ENCODE measurements around the gene IRAK3.
"Not testable (repeated sequence)": the region's sequence is repeated elsewhere in the genome, so short reads cannot be mapped to it uniquely, and the experiment has no call there.

Gene IRAK3

DNA sequence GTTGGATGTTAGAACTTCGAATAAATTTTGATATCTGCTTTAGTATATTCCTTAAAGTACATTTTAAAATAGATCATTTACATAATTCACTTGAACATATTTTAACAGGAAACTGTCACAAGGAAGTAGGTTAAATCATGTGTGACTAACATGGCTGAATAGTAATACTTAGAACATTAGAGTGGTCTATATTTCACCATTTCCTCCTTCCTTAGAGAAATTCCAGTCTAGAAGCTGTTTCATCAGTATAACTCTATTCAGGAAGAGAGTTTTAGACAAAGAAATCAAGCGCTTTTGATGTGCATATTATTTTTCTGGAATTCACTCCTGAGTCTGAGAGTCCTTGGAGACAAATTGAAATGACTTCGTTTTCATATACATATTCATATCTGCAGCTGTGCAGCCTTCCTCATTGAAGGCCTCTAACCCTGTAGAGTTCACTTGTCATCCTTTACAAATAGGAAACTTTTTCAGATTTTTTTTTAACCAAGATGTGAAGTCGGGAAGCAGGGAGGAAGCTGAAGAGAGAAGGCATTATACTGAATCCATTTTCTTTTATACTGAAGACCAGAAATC, 28.4 kb downstream of the IRAK3 start:
- no peak for DNase-seq

- DNase-seq: no peak
These were observed 39.4 kb downstream of the IRAK3 start for GRCh38 chr12:66228462-66228861.

- DNase-seq: no peak
These were observed 43.2 kb downstream of the IRAK3 start for GRCh38 chr12:66232263-66232662.

DNA sequence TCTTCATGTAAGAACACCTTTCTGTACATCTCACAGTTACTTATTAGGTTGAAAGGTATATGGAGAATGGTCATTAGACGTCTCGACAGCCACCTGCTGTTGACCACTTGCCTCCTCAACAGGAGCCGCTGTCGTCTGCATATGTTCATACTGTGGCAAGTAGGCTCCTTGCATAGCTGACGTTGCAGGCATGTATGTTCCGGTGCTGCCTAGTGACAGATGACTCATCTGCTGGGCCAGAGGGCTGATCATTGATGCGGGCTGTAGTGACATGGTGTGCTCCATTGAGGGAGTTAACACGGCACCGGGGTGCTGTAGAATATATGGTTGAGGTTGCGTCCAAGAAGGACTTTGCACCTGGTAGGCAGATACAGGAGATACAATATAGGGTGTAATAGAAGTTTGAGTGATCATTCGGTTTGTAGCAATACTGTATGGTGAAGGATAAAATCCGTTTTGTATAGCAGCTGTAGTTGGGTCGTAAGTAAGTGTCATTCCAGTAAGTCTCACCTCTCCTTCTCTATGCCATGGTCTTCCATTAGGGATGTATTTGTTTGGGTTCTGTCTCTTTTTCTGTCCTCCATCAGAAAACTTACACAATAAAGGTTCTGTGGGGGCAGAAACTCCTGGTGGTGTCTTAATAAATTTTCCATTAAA, 45.2 kb downstream of the IRAK3 start:
- peak; percentile 39 for DNase-seq

- peak; percentile 52 for DNase-seq
These were observed 46.0 kb downstream of the IRAK3 start for GRCh38 chr12:66234773-66235625.

DNA sequence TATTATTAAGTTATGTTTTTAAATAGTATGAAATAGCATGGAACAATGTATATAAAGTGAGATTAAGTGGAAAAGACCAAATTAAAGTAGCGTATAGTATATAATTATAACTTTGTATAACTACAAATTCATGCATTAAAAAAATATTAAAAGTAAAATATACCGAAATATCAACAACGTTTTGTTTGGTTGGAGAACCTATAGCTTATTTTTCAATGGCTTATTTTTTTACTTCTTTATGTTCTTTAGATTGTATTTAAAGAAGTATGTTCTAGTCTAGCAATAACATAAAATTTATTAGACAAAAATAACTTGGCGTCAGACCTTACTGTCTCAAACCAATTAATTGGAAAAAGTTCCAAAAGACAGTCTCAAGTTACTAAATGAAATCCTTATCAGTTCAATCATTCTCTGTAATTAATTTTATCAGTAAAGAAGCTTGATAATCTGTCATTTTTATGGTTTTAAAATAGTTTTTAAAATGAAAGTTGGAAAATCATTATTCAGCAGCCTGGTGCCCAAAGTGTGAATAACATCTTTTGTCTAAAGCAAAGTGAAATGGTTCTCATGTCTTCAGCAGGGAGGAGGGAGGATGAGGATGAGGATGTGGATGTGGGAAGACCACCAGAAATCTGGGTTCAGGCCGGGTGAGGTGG, 46.7 kb downstream of the IRAK3 start:
- peak; percentile 16 for DNase-seq

DNA sequence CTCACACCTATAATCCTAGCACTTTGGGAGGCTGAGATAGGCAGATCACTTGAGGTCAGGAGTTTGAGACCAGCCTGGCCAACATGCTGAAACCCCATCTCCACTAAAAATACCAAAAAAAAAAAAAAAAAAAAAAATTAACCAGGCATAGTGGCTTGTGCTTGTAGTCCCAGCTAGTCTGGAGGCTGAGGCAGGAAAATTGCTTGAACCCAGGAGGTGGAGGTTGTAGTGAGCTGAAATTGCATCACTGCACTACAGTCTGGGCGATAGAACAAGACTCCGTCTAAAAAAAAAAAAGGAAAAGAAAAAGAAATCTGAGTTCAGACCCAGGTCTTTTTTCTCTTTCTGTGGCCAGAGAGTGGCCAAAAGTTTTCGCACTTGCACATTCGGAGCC, 47.3 kb downstream of the IRAK3 start:
- not testable (repeated sequence) for DNase-seq

DNA sequence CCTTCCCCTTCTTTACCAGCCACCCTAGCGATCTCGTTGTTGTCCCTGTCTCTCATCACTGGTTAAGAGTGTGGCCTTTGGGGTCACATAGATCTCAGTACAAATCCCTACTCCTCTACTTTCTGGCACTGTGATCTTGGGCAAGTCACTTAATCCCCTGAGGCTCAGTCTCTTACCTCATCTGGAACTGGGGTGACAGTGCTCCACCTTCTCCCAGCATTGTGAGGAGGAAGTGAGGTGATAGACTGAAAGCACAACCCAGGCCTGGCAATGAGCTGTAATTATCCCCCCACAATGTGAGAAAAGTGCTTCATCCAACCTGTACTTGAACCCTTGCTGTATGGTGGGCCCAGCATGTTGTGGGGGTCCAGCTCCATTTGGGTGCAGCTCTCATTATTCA, 48.0 kb downstream of the IRAK3 start:
- no peak for DNase-seq

GRCh38 chr12:66237505-66238175, 48.6 kb downstream of the IRAK3 start:
- no peak for DNase-seq

DNA sequence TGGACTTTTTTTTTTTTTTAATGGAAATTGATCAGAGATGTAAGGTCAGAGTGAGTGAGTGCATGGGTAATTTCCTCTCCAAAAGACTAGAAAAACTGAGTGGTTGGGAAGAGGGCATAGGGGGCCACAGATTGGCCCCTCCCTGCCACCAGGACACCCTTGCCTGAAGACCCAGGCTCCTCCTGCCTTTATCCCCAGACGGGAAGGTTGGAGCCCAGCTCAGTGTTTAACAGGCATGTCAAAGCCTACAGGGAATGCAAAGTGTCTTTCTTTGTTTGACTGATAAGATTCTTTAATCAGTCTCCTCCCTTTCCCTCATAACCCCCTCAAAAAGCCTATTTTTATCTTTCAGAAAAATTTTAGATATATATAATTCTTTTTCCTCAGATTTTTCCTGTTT, 50.3 kb downstream of the IRAK3 start:
- DNase-seq: no peak

DNA sequence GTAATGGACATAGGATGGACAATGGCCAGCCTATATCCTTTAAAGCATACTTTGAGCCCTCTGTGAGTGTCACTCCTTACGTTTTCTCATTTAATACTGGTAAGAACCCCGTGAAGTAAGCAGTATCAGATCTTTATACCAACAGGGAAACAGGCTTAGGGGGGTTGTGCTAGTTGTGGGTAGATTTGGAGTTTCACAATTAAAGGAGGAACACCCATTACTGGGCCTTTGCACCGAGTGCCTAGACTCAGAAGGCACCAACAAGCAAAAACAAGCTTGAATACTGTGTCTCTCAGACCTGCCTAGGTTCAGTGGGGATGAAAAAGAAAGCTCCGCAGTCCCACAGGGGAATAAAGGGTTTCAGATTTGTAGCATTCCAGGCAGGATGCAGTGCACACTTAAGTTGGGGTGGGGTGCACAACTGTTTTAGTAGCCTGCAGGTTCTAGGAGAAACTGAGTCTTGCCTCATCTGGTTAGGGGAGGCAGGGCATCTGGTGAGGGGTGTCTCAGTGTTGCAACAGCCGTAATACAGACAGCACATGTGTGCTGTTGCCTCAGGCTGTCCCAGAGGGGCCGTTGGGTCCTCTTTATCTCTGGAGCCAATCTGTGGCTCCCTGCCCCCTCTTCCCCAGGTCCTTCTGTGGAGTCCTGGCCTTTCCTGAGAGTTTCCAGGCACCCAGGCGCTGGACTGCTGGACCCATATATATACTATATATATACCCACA, 51.2 kb downstream of the IRAK3 start:
- no peak for DNase-seq

GRCh38 chr12:66241061-66242043, 52.3 kb downstream of the IRAK3 start:
- peak; percentile 87 for DNase-seq

- DNase-seq: no peak
These were observed 53.3 kb downstream of the IRAK3 start for GRCh38 chr12:66242311-66242710.

DNA sequence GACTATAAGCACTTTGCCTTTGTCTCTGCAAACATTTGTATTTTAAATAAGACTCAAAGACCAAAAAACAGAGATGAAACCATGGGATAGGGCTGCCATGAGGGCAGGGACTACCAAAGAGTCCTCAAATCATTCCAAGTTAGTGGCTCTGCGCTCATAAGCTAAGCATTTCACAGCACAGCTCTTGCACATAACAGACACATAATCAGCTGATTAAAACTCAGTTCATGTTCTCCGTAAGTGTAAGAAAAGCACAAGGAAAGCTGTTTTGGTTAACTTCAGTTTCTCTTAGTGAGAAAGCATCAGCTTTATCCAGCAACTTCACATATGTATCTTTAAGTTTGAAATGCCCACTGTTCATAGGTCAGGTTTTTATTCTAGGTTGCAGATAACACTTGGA, 54.9 kb downstream of the IRAK3 start:
- no peak for DNase-seq

DNA sequence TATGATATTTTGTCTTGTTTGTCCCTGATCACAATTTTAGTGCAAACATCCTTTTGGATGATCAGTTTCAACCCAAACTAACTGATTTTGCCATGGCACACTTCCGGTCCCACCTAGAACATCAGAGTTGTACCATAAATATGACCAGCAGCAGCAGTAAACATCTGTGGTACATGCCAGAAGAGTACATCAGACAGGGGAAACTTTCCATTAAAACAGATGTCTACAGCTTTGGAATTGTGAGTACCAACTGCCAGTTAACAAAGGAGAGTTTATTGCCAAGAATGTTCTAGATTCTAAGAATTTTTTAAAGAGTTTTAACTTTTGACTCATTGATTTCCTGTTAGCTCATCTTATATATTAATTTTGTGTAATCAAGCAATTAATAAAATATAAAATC, 55.4 kb downstream of the IRAK3 start:
- peak; percentile 9 for DNase-seq

DNA sequence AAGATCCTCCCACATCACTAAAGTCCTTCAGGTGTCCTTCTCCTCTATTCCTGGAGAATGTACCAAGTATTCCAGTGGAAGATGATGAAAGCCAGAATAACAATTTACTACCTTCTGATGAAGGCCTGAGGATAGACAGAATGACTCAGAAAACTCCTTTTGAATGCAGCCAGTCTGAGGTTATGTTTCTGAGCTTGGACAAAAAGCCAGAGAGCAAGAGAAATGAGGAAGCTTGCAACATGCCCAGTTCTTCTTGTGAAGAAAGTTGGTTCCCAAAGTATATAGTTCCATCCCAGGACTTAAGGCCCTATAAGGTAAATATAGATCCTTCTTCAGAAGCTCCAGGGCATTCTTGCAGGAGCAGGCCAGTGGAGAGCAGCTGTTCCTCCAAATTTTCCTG, 58.7 kb downstream of the IRAK3 start:
- no peak for DNase-seq

GRCh38 chr12:66251049-66251448, 62.0 kb downstream of the IRAK3 start:
- DNase-seq: no peak

GRCh38 chr12:66252771-66253170, 63.8 kb downstream of the IRAK3 start:
- no peak for DNase-seq

DNA sequence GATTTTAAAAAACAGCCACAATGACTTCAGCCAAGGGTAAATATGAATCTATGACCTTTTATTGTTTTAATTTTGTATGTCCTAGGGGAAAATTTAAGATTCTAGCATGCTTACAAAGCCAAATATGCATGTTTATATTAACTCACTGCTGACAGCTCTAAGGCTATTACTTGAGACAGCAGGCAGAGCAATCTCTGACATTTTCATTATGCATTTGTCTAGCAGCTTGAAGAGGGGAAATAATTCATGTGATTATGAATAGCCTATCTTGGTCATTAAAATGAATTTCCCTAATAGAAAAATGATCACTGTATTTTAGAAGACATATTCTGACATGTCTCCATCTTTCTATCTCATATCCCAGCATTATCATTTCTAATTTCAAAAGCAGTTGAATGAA, 66.7 kb downstream of the IRAK3 start:
- no peak for DNase-seq

GRCh38 chr12:66258011-66258410, 69.0 kb downstream of the IRAK3 start:
- no peak for DNase-seq

GRCh38 chr12:66262737-66263136, 73.7 kb downstream of the IRAK3 start:
- no peak for DNase-seq

All from fibroblast of skin of right quadriceps (primary cell).